HUES48 (cell line): Measurements from ENCODE around the gene RSPH9.

Source experiments
- H3K27ac ChIP-seq: one replicate; pipeline ENCODE4 v1.7.0; 2013; ENCODE audit warnings: low read depth, low read length, inconsistent platforms
- H3K27me3 ChIP-seq: 2 replicates; pipeline ENCODE4 v1.6.1; 2013; ENCODE audit warnings: mild to moderate bottlenecking, low read length; ENCODE audit not compliant: control insufficient read depth, insufficient read depth
- H3K36me3 ChIP-seq: 2 replicates; pipeline ENCODE4 v1.6.1; 2013; ENCODE audit warnings: low read length; ENCODE audit not compliant: control insufficient read depth, insufficient read depth
- H3K4me1 ChIP-seq: 2 replicates; pipeline ENCODE4 v1.6.1; 2013; ENCODE audit warnings: mild to moderate bottlenecking, low read length; ENCODE audit not compliant: control insufficient read depth, insufficient read depth
- H3K4me3 ChIP-seq: 2 replicates; pipeline ENCODE4 v1.5.1; 2013; ENCODE audit warnings: mild to moderate bottlenecking, low read depth, low read length
- H3K9ac ChIP-seq: 2 replicates; pipeline ENCODE4 v1.6.1; 2013; ENCODE audit warnings: mild to moderate bottlenecking, low read depth, low read length, moderate library complexity
- H3K9me3 ChIP-seq: 2 replicates; pipeline ENCODE4 v1.6.1; 2013; ENCODE audit warnings: low read length; ENCODE audit not compliant: control insufficient read depth, insufficient read depth

Gene RSPH9

GRCh38 chr6:43669050-43669921 is 24.4 kb downstream of the RSPH9 start:
- Histone ChIP-seq H3K27ac (peak overlapping the region; percentile 42), H3K36me3 (peaks cover 35% of the 10 kb centered on the region), H3K4me1 (peaks cover 27% of the 10 kb centered on the region), H3K4me3 (no peak overlapping the region), H3K9me3 (no peaks in the 10 kb centered on the region), H3K27me3 (no peaks in the 10 kb centered on the region), H3K9ac (no peak overlapping the region)

GRCh38 chr6:43669922-43670622 is 25.2 kb downstream of the RSPH9 start:
- no peaks in the 10 kb centered on the region for H3K9me3 ChIP-seq
- H3K27ac ChIP-seq, result no peak overlapping the region
- H3K27me3 ChIP-seq, result no peaks in the 10 kb centered on the region
- no peak overlapping the region for H3K9ac ChIP-seq
- peaks cover 27% of the 10 kb centered on the region for H3K4me1 ChIP-seq
- H3K4me3 ChIP-seq, result no peak overlapping the region
- peaks cover 43% of the 10 kb centered on the region for H3K36me3 ChIP-seq

- H3K9ac ChIP-seq, result no peak overlapping the region
Observed at GRCh38 chr6:43670623-43670986, 25.8 kb downstream of the RSPH9 start.

GRCh38 chr6:43671011-43671800 is 26.4 kb downstream of the RSPH9 start:
- H3K9me3 ChIP-seq, result no peaks in the 10 kb centered on the region
- H3K9ac ChIP-seq, result no peak overlapping the region
- no peak overlapping the region for H3K4me3 ChIP-seq
- H3K4me1 ChIP-seq, result peaks cover 27% of the 10 kb centered on the region
- no peaks in the 10 kb centered on the region for H3K27me3 ChIP-seq
- no peak overlapping the region for H3K27ac ChIP-seq
- H3K36me3 ChIP-seq, result peaks cover 53% of the 10 kb centered on the region

More at GRCh38 chr6:43670623-43670986, 25.8 kb downstream of the RSPH9 start:
- no peak overlapping the region for H3K4me3 ChIP-seq
- no peaks in the 10 kb centered on the region for H3K27me3 ChIP-seq
- H3K4me1 ChIP-seq, result peaks cover 27% of the 10 kb centered on the region
- H3K36me3 ChIP-seq, result peaks cover 49% of the 10 kb centered on the region
- H3K9me3 ChIP-seq, result no peaks in the 10 kb centered on the region
- no peak overlapping the region for H3K27ac ChIP-seq

- Histone ChIP-seq H3K9me3 (no peaks in the 10 kb centered on the region), H3K27ac (no peak overlapping the region), H3K36me3 (peaks cover 61% of the 10 kb centered on the region), H3K27me3 (no peaks in the 10 kb centered on the region), H3K4me1 (peaks cover 27% of the 10 kb centered on the region), H3K4me3 (no peak overlapping the region), H3K9ac (no peak overlapping the region)
Observed at GRCh38 chr6:43671801-43672690, 27.2 kb downstream of the RSPH9 start.

GRCh38 chr6:43673444-43674084 is 28.7 kb downstream of the RSPH9 start:
- Histone ChIP-seq H3K36me3 (peaks cover 76% of the 10 kb centered on the region), H3K27ac (no peak overlapping the region)

GRCh38 chr6:43674291-43674690 is 29.5 kb downstream of the RSPH9 start:
- Histone ChIP-seq H3K27ac (no peak overlapping the region), H3K36me3 (peaks cover 83% of the 10 kb centered on the region), H3K9me3 (no peaks in the 10 kb centered on the region), H3K4me3 (no peak overlapping the region), H3K27me3 (no peaks in the 10 kb centered on the region), H3K4me1 (peaks cover 7% of the 10 kb centered on the region), H3K9ac (no peak overlapping the region)

More at GRCh38 chr6:43673444-43674084, 28.7 kb downstream of the RSPH9 start:
- H3K9me3 ChIP-seq, result no peaks in the 10 kb centered on the region
- no peaks in the 10 kb centered on the region for H3K27me3 ChIP-seq
- H3K4me3 ChIP-seq, result no peak overlapping the region
- H3K4me1 ChIP-seq, result peaks cover 14% of the 10 kb centered on the region
- H3K9ac ChIP-seq, result no peak overlapping the region

GRCh38 chr6:43674921-43675320 is 30.1 kb downstream of the RSPH9 start:
- H3K27me3 ChIP-seq, result no peaks in the 10 kb centered on the region
- H3K36me3 ChIP-seq, result peaks cover 89% of the 10 kb centered on the region
- no peaks in the 10 kb centered on the region for H3K9me3 ChIP-seq
- H3K4me1 ChIP-seq, result peaks cover under 1% of the 10 kb centered on the region
- no peak overlapping the region for H3K27ac ChIP-seq
- H3K4me3 ChIP-seq, result no peak overlapping the region
- no peak overlapping the region for H3K9ac ChIP-seq

GRCh38 chr6:43676962-43677606 is 32.2 kb downstream of the RSPH9 start:
- no peaks in the 10 kb centered on the region for H3K4me1 ChIP-seq
- H3K27ac ChIP-seq, result no peak overlapping the region
- no peaks in the 10 kb centered on the region for H3K9me3 ChIP-seq
- no peak overlapping the region for H3K9ac ChIP-seq
- no peak overlapping the region for H3K4me3 ChIP-seq
- H3K27me3 ChIP-seq, result no peaks in the 10 kb centered on the region
- peaks cover 93% of the 10 kb centered on the region for H3K36me3 ChIP-seq
